HepG2 (cell line): ENCODE measurements around the gene TRMT1. TPM values are rescaled to one million over a fixed set of nuclear protein-coding genes. Genes with fewer than 3 reads are reported as not detected.

Source experiments
- CSRNP2 ChIP-seq: sonication (generic); formaldehyde crosslinking; conservative IDR thresholded peaks from 2 replicates; pipeline ENCODE4 v1.8.0; 2022; ENCODE audit warnings: low read depth, missing genetic modification reagents
- FOXJ3 ChIP-seq: sonication (generic); formaldehyde crosslinking; IDR thresholded peaks from 2 replicates; pipeline ENCODE4 v1.4.0; 2020; ENCODE audit warnings: missing genetic modification reagents, mild to moderate bottlenecking, borderline replicate concordance
- HMGXB3 ChIP-seq: sonication (generic); formaldehyde crosslinking; IDR thresholded peaks from 2 replicates; pipeline ENCODE4 v1.4.0; 2020; ENCODE audit warnings: missing genetic modification reagents, borderline replicate concordance
- KDM2A ChIP-seq: sonication (generic); formaldehyde crosslinking; IDR thresholded peaks from 2 replicates; pipeline ENCODE4 v1.4.0; 2020; ENCODE audit warnings: low read depth, missing genetic modification reagents, borderline replicate concordance
- MBNL3 ChIP-seq: fragments of 250-450 bp; sonication (Bioruptor Pico); conservative IDR thresholded peaks from 2 replicates; pipeline ENCODE4 v1.8.0; 2022; ENCODE audit warnings: mild to moderate bottlenecking, inconsistent platforms
- MIER2 ChIP-seq: IDR thresholded peaks from 2 replicates; pipeline ENCODE4 v1.6.1; 2016; ENCODE audit warnings: missing biosample characterization, missing genetic modification reagents
- PLRG1 ChIP-seq: fragments of 450-650 bp; conservative IDR thresholded peaks from 2 replicates; pipeline ENCODE4 v1.6.1; 2016
- POLR2AphosphoS5 ChIP-seq: IDR thresholded peaks from 2 replicates; pipeline ENCODE4 v1.6.1; 2012; ENCODE audit warnings: low read depth, low read length
- POLR2G ChIP-seq: fragments of 200-400 bp; formaldehyde crosslinking; IDR thresholded peaks from 2 replicates; pipeline ENCODE4 v1.6.1; 2018; ENCODE audit warnings: mild to moderate bottlenecking, low read depth, low read length, moderate library complexity
- SKI ChIP-seq: fragments of 450-650 bp; IDR thresholded peaks from one replicate; pipeline ENCODE4 v1.6.1; 2018; ENCODE audit warnings: mild to moderate bottlenecking; ENCODE audit not compliant: partially characterized antibody
- TBP ChIP-seq: sonication (generic); formaldehyde crosslinking; IDR thresholded peaks from 2 replicates; pipeline ENCODE4 v1.5.0; 2020; ENCODE audit warnings: missing genetic modification reagents
- TEAD3 ChIP-seq: optimal IDR thresholded peaks from 2 replicates; pipeline ENCODE3; 2016; ENCODE audit warnings: borderline replicate concordance
- ZNF142 ChIP-seq: sonication (generic); formaldehyde crosslinking; IDR thresholded peaks from 2 replicates; pipeline ENCODE4 v1.4.0; 2020; ENCODE audit warnings: missing genetic modification reagents
- ZNF350 ChIP-seq: sonication (generic); formaldehyde crosslinking; IDR thresholded peaks from 2 replicates; pipeline ENCODE4 v1.4.0; 2020; ENCODE audit warnings: mild to moderate bottlenecking, low read depth, missing genetic modification reagents, borderline replicate concordance
- ZNF670 ChIP-seq: sonication (generic); formaldehyde crosslinking; IDR thresholded peaks from 2 replicates; pipeline ENCODE4 v1.8.0; 2022; ENCODE audit warnings: mild to moderate bottlenecking, missing genetic modification reagents, borderline replicate concordance
- ZNF747 ChIP-seq: sonication (generic); formaldehyde crosslinking; IDR thresholded peaks from 2 replicates; pipeline ENCODE4 v1.8.1; 2023; ENCODE audit warnings: missing genetic modification reagents, mild to moderate bottlenecking, borderline replicate concordance
- polyA plus RNA-seq, 8 experiments: library from polyadenylated mRNA; depleted of rRNA in 3 of 8; stranded (reverse) in 7 of 8; unstranded in 1 of 8; fragments of >200 nt; fragmentation: Illumina TruSeq in 4 of 8; extraction: Trizol in 4 of 8; gene quantifications; 2 replicates each; pipeline versions ENCODE4 v1.2.1 to v1.2.3, GENCODE V29; 2011 to 2016; ENCODE audit warnings: low read depth in 4 of 8, missing spikeins in 1 of 8, mixed read lengths in 1 of 8; ENCODE audit not compliant: insufficient read depth in 1 of 8
- total RNA-seq, 5 experiments: library from RNA; depleted of rRNA; stranded (reverse); fragments of >200 nt; fragmentation: Illumina TruSeq; extraction: Trizol; gene quantifications; 2 replicates each; pipeline ENCODE4 v1.2.3, GENCODE V29; 2016; ENCODE audit warnings: low read depth in 1 of 5

The TRMT1 gene
- total and polyA plus RNA-seq, 2 of the 13 experiments (the other 11 are each of a cell fraction or from before 2014, with no cell fraction given): 35.5 to 44.1 TPM

GRCh38 chr19:13060964-13061927 lies 55.3 kb downstream of the TRMT1 start (continued):
- peak; percentile 90 for TF ChIP-seq KDM2A (CRISPR knock-in tag)
- TF ChIP-seq ZNF142 (CRISPR knock-in tag): 0 out of 2 replicates have a peak, but pooled peaks have one; percentile 56
- no peak for TF ChIP-seq CSRNP2 (CRISPR knock-in tag)
- peak; percentile 28 for TF ChIP-seq SKI
- TF ChIP-seq HMGXB3 (CRISPR knock-in tag): 0 out of 2 replicates have a peak, but pooled peaks have one; percentile 45
- TF ChIP-seq POLR2G: peak; percentile 46; the same call in 1 of the 2 replicates
- TF ChIP-seq FOXJ3 (CRISPR knock-in tag): peak; percentile 59; the same call in 1 of the 2 replicates
- TF ChIP-seq ZNF350 (CRISPR knock-in tag): peak; percentile 16
- TF ChIP-seq TBP (CRISPR knock-in tag): peak; percentile 80; the same call in 1 of the 2 replicates
- peak; percentile 61 for TF ChIP-seq TEAD3
- TF ChIP-seq MBNL3 (CRISPR knock-in tag): no peak
- 0 out of 2 replicates have a peak, but pooled peaks have one; percentile 12 for TF ChIP-seq ZNF670 (CRISPR knock-in tag)
- TF ChIP-seq ZNF747 (CRISPR knock-in tag): 0 out of 2 replicates have a peak, but pooled peaks have one; percentile 14
- TF ChIP-seq MIER2 (CRISPR knock-in tag): no peak
- no peak for TF ChIP-seq PLRG1
- TF ChIP-seq POLR2AphosphoS5: no peak
